ENCODE data around the gene LPAR3. TPM values are rescaled to one million over a fixed set of nuclear protein-coding genes. Genes with fewer than 3 reads are reported as not detected.

LPAR3 gene
- total RNA-seq, 1 experiment from 2014 or later: not detected

- DNase-seq (ENCODE audit: low read depth): no peak
- in situ Hi-C loops (cut with HindIII; ENCODE audit: low pct_unique_long_range_greater_than_20kb, low sequenced_read_pairs): no loop called here
Measured at GRCh38 chr1:84871181-84871580, 21.8 kb downstream of the LPAR3 start.

- in situ Hi-C loops (cut with HindIII; ENCODE audit: low pct_unique_long_range_greater_than_20kb, low sequenced_read_pairs): no loop called here
- DNase-seq (ENCODE audit: low read depth): no peak
Measured at GRCh38 chr1:84870591-84870990, 22.4 kb downstream of the LPAR3 start.

GRCh38 chr1:84869720-84870119 is 23.3 kb downstream of the LPAR3 start:
- in situ Hi-C loops (cut with HindIII; ENCODE audit: low pct_unique_long_range_greater_than_20kb, low sequenced_read_pairs): no loop called here

GRCh38 chr1:84862810-84863251 is 30.2 kb downstream of the LPAR3 start:
- in situ Hi-C loops (cut with HindIII; ENCODE audit: low pct_unique_long_range_greater_than_20kb, low sequenced_read_pairs): no loop called here
- no peak for DNase-seq (ENCODE audit: low read depth)

More at GRCh38 chr1:84869720-84870119, 23.3 kb downstream of the LPAR3 start:
- DNase-seq (ENCODE audit: low read depth): no peak

GRCh38 chr1:84861988-84862644 is 30.9 kb downstream of the LPAR3 start:
- DNase-seq (ENCODE audit: low read depth): no peak
- in situ Hi-C loops (cut with HindIII; ENCODE audit: low pct_unique_long_range_greater_than_20kb, low sequenced_read_pairs): no loop called here

GRCh38 chr1:84861516-84861915 is 31.5 kb downstream of the LPAR3 start:
- DNase-seq (ENCODE audit: low read depth): no peak
- in situ Hi-C loops (cut with HindIII; ENCODE audit: low pct_unique_long_range_greater_than_20kb, low sequenced_read_pairs): no loop called here

GRCh38 chr1:84859866-84860265 is 33.1 kb downstream of the LPAR3 start:
- DNase-seq (ENCODE audit: low read depth): no peak
- in situ Hi-C loops (cut with HindIII; ENCODE audit: low pct_unique_long_range_greater_than_20kb, low sequenced_read_pairs): no loop called here

GRCh38 chr1:84857906-84858305 is 35.1 kb downstream of the LPAR3 start:
- DNase-seq (ENCODE audit: low read depth): no peak
- in situ Hi-C loops (cut with HindIII; ENCODE audit: low pct_unique_long_range_greater_than_20kb, low sequenced_read_pairs): no loop called here

GRCh38 chr1:84856726-84857270 is 36.2 kb downstream of the LPAR3 start:
- DNase-seq (ENCODE audit: low read depth): no peak
- in situ Hi-C loops (cut with HindIII; ENCODE audit: low pct_unique_long_range_greater_than_20kb, low sequenced_read_pairs): no loop called here

GRCh38 chr1:84855691-84856630 is 37.0 kb downstream of the LPAR3 start:
- DNase-seq (ENCODE audit: low read depth): no peak
- in situ Hi-C loops (cut with HindIII; ENCODE audit: low pct_unique_long_range_greater_than_20kb, low sequenced_read_pairs): no loop called here

GRCh38 chr1:84855168-84855567 is 37.8 kb downstream of the LPAR3 start:
- DNase-seq (ENCODE audit: low read depth): no peak
- in situ Hi-C loops (cut with HindIII; ENCODE audit: low pct_unique_long_range_greater_than_20kb, low sequenced_read_pairs): no loop called here

GRCh38 chr1:84853741-84854721 is 39.0 kb downstream of the LPAR3 start:
- DNase-seq (ENCODE audit: low read depth): peak; percentile 42
- in situ Hi-C loops (cut with HindIII; ENCODE audit: low pct_unique_long_range_greater_than_20kb, low sequenced_read_pairs): no loop called here

- DNase-seq (ENCODE audit: low read depth): peak; percentile 39
Measured at GRCh38 chr1:84851839-84852238, 41.2 kb downstream of the LPAR3 start.

GRCh38 chr1:84849357-84849975 is 43.5 kb downstream of the LPAR3 start:
- DNase-seq (ENCODE audit: low read depth): no peak
- in situ Hi-C loops (cut with HindIII; ENCODE audit: low pct_unique_long_range_greater_than_20kb, low sequenced_read_pairs): no loop called here

More at GRCh38 chr1:84851839-84852238, 41.2 kb downstream of the LPAR3 start:
- in situ Hi-C loops (cut with HindIII; ENCODE audit: low pct_unique_long_range_greater_than_20kb, low sequenced_read_pairs): no loop called here

GRCh38 chr1:84847253-84848250 is 45.5 kb downstream of the LPAR3 start:
- in situ Hi-C loops (cut with HindIII; ENCODE audit: low pct_unique_long_range_greater_than_20kb, low sequenced_read_pairs): no loop called here
- peak; percentile 76 for DNase-seq (ENCODE audit: low read depth)

- in situ Hi-C loops (cut with HindIII; ENCODE audit: low pct_unique_long_range_greater_than_20kb, low sequenced_read_pairs): no loop called here
- DNase-seq (ENCODE audit: low read depth): no peak
Measured at GRCh38 chr1:84846387-84846786, 46.6 kb downstream of the LPAR3 start.

Data from Caki2 (cell line).